HG03442 (cell line): ENCODE results near the gene FUT1.
"Not testable (repeated sequence)": the region's sequence is repeated elsewhere in the genome, so short reads cannot be mapped to it uniquely, and the experiment has no call there.

Source experiments
- ATAC-seq: cut with Tn5 transposase; IDR thresholded peaks from one replicate; pipeline ENCODE4 v1.9.1; 2021; ENCODE audit warnings: mild to moderate bottlenecking, moderate library complexity; ENCODE audit not compliant: unreplicated experiment

Gene FUT1

DNA sequence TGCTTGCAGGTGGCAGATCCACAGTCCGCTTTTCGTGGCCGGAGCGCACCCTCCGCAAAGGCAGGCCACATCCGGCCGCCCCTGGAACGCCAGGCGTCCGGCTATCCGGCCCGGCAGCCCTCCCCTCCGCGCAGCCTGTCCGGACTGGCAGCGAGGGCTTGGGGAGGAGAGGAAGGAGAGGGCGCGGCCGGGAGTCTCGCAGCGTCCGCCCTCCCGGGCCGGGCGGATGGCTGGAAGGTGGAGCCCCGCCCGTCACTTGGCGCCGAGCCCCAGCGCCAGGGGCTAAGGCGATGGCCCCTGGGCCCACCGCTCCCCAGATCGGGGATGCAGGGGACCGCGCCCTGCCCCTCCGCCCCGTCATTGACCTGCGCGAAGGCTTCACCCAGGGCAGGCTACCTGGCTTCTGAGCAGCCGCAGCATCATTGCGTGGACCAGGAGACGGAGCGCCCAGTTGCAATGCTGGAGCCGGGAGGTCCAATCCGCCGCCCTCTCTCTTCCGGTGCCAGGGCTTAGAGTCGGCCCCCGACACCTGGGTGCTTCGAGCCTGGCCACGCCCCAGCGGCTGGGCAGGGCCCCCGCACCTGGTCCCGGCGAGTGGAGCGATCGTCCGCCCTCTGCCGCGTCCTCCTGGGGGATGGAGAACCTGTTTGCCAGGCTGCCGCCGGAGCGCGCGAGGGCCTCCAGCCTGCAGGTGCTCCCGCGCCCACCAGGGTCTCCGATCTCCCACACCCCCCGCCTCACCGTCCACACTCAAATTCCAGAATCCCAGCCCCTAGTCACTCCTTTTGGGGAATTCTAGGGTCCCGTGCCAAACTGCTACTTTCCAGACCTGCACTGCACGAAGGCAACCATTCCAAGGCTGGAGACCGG lies at the start of gene FUT1:
TSS of gene FUT1 (minus strand) at position 146 of the 870 bp plus-strand sequence. CDS start 1,360 bp downstream, outside the sequence.
- ATAC-seq: no peak

DNA sequence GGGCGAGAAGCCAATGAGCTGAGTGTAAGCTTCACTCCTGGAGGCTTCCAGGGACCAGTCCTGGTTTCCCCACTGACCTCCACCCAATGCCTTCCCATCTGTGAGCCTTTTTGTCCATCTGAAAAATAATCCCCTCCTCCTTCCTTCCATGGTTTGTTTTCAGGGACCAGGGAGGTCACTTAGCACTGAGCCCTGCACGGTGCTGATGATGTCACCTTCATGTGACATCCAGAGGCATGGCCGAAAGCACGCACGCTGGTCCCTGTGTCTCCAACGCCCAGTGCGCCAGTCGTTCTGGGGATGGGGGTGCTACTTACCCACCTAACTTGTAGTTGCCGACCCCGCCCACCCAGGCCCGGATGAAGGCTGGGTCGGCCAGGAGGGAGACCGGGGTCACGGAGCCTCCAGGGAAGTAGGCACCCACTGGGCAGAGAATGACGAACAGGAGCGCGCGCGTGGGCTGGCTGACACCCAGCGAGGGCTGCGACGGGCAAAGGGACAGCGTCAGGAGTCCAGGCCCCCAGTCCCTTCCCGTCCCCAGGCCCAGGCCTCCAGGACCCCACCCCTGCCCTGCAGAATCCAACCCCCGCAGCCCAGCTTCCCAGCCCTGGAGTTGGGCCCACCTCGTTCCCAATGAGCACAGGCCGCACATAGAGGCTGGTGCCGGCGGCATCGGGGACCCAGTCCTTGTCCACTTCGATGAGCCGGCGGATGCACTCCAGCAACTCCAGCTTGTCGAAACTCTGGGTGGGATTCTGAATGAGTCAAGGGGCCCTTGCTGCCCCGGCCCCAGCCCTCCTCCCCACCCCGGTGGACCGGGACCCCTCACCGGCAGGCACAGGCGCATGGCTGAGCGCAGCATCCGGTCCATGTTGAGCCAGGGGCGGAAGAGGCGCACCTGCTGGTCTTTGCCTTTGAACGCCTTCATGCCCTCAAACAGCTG lies 47.2 kb upstream of the FUT1 start:
- no peak for ATAC-seq

DNA sequence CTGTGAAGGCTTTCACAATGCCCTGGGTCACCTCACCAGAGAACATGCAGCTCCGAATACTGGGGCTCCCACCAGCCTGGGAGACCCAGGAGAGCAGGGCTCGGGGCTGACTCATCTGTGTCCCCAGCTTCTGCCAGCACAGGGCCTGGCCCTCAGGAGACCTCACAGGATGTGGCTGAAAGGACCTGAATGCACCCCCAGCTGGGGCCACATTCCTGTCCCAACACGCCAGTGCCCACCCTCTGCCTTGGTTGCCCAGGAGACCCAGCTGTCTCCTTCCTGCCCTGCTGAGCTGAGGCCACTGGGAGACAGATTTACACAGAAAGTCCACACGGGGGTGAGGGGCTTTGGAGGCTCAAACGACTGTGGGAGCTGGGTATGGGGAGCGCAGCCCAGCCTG lies 46.5 kb upstream of the FUT1 start:
- ATAC-seq: no peak

DNA sequence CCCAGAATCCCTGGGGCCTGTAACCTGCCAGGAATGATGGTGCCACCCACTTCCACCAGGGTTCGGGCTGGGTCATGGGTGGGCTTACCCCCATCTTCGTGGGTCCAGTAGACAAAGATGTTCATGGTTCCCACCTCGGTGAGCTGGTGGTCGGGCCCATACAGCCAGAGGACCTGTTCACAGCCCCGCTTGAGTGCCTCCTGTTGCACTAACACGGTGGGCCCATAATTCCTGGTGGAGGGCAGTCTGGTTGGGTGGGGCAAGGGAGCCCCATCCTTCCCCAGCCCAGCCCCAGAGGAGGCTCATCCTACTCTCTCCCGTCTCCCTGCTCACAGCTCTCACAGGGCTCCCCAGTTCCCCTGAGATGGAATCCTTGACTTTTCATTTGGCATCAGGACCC lies 44.7 kb upstream of the FUT1 start:
- ATAC-seq: no peak

DNA sequence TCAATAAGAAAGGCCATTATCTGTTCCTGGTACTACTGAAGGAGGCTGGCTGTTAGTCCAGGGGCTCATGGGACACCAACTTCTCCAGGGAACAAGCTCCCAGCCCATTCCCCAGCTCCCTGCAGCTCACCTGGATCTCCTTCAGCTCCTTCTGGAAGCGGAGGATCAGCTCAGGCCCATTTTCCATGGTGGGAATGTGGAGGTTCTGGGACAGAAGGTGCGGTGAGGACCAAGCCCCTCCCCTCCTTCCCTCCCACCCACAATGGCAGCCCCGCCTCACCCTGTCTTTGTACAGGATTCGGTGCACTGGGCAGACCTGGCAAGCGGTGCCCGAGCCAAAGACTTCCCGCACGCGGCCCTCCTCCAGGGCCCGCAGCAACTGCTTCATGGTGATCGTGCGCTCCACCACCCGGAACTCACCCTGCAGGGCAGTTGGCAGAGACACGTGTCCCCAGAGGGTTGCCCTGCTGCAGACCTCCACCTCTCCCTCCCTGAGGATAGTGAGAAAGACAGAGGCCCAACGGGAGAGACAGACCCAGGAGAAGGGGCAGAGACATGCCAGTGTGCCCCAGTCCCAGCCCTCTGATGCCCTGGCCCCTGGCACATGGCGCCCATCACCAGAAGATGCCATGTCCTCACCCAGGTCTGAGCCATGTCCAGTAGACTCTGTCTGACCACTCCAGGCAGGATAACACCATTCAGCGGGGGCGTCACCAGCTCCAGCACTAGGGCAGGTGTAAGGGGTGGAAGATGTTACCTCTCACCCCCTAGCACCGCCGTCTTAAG lies 44.0 kb upstream of the FUT1 start:
- no peak for ATAC-seq

DNA sequence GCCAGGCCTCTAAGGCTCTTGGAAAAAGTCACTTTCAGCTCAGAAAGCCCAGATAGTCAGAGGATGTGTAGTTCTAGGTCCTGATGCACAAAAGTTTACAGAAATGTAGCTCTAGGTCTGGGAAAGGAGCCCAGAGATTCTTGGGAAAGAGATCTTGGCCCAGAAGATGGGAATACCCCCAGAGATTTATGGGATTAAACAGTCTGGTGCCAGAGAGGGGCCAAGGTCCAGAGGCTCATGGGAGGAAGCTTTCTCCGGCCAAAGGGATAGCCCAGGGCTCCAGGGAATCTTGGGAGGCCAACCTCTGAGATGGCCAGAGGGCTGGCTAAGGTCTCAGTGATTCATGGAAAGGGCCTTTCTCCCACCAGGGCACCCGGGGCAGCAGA lies 43.2 kb upstream of the FUT1 start:
- no peak for ATAC-seq

DNA sequence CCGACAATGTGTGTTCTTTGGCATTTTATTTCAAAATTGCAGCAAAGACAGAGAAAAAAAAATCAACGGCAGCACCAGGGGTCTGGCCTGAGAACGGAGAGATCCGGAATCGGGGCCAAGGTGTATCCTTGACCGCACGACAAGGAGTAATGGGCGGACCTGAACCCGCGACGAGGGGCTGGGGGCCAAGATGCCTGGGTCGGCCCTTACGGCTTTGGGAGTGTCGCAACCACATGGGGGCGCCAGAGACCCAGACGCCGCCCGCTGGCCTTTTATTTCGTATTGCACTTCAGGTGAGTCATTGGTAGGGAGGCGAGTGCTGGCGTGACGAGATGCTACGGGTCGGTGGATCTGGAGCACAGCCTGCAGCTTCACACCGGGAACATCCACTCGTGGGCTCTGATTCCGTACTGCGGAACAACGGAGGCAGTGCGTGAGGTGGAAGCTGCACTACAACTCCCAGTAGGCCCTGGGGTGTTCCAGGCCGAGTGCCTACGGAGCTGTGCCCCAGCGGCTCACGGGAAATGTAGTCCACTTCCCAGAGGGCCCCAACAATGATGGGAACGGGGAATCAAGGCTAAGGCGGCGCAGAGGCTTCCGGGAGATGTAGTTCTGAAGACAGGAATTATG lies 42.7 kb upstream of the FUT1 start:
- ATAC-seq: peak; percentile 70

DNA sequence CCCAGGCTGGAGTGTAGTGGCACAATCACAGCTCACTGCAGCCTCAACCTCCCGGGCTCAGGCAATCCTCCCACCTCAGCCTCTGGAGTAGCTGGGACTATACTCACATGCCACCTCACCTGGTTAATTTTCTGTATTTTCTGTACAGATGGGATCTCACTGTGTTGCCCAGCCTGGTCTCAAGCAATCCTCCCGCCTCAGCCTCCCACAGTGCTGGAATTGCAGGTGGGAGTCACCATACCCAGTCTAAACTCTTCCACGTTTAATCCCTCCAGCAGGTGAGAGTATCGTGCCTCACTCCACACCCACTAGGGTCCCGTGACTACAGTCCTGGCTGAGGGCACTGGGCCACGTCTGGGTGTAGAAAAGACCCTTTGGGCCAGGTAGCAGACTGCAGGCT lies 41.9 kb upstream of the FUT1 start:
- no peak for ATAC-seq

DNA sequence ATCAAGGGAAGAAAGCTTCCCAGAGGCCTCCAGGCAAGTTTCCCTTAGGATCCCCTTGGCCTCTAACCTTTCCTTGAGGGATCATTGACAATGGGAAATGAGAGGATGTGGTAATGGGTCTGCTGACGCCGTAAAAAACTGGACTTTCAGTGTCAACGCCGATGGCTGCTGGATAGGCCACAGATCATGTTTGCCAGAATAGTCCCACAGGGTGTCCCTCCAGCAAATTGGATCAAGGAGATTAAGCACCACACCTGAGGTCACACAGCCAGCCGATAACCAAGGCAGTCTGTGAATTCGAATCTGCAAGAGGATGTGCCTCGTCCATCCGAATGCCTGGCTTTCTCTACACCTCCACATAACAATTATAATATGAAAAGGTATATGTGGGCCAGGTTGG lies 40.8 kb upstream of the FUT1 start:
- no peak for ATAC-seq

DNA sequence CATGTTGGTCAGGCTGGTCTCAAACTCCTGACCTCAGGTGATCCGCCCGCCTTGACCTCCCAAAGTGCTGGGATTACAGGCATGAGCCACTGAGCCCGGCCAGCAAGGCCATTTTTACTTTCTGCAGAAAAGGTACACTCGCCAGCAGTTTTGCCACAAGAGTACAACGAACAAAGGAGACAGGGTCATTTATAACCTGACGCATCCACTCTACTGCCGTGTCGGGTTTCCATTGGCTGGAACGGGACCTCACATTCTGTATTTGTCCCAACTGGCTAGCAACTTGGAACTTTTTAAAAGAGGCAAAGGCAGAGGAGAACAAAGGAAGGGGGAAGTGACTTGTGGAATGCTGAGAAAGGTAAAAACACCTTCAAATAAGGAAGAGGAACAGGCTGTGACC lies 34.9 kb upstream of the FUT1 start:
- ATAC-seq: not testable (repeated sequence)

DNA sequence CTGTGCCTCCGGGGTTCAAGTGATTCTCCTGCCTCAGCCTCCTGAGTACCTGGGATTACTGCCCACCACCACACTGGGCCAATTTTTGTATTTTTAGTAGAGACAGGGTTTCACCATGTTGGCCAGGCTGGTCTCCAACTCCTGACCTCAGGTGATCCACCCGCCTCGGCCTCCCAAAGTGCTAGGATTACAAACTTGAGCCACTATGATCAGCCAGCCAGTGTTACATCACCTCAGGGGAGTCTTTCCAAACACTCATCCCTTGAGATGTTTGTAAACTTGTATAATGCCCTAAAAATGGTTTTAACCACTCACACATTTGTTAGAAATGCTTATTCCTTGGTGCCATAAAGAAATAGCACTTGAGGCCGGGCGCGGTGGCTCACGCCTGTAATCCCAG lies 34.0 kb upstream of the FUT1 start:
- not testable (repeated sequence) for ATAC-seq

DNA sequence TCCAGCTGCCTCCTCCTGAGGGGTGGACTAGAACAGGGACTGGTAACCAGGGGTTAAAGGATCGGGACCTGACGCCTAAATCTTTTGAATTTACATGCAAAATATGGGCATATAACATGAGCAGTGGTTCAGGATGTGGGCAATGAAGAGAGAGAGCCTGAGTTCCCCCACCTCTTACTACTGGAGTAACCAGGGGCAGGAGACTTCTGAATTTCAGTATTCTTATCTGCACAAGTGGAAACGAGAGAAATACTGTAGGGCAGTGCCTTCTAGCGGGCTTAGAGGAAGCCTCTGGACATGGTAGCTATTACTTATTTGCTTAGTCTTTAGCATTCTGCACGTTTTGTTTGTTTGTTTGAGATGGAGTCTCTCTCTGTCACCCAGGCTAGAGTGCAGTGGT lies 32.1 kb upstream of the FUT1 start:
- no peak for ATAC-seq

DNA sequence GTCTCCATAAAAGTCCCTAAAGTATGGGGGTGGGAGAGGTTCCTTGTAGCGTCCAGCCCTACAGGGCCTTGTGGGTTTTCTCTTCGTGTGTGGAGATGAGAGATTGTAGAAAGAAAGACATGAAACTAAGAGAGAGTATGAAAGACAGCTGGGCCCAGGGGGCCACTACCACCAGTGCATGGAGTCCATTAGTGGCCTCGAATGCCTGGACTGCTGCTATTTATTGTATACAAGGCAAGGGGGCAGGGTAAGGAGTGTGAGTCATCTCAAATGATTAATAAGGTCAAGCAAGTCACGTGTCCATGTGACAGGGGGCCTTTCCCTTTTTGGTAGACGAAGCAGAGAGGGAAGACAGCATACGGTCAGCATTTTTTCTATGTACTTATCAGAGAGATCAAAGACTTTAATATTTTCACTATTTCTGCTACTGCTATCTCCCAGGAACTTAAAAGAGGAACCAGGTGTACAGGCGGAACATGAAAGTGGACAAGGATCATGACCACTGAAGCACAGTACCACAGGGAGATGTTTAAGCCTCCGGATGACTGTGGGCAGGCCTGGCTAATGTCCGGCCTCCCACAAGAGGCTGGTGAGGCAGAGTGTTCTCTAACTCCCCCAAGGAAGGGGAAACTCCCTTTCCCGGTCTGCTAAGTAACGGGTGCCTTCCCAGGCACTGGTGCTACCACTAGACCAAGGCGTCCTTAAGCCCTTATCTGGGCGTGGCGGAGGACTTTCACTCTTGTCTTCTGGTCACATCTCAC lies 28.4 kb upstream of the FUT1 start:
- no peak for ATAC-seq

DNA sequence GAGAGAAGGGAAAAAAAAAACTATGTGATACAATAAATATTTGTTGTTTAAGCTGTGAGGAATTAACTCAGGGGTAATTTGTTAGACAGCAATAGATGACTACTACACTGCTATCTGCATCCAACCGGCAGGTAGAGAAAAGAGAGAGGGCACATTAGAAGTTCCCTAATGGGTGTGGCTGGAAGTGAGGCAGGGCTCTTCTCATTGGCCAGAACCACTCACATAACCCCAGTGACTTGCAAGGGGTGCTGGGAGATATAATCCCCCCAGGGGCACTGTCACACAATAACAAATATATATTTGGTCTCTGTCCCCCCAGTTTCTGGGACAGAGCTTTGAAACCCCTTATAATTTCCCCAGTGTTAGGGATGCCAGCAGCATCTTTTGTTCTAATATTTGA lies 27.2 kb upstream of the FUT1 start:
- no peak for ATAC-seq

DNA sequence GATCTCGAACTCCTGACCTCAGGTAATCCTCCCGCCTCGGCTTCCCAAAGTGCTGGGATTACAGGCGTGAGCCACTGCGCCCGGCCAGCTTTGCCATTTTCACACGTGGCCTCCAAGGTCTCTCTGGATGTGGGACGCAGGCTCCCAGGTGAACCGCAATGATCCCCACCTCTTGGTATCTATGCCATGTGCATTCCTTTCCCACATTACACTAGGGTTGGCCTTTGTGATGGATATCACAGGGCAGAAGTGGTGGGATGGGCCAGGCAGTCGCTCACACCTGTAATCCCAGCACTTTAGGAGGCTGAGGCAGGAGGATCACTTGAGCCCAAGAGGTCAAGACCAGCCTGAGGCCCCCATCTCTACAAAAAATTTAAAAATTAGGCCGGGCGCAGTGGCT lies 25.3 kb upstream of the FUT1 start:
- ATAC-seq: no peak

DNA sequence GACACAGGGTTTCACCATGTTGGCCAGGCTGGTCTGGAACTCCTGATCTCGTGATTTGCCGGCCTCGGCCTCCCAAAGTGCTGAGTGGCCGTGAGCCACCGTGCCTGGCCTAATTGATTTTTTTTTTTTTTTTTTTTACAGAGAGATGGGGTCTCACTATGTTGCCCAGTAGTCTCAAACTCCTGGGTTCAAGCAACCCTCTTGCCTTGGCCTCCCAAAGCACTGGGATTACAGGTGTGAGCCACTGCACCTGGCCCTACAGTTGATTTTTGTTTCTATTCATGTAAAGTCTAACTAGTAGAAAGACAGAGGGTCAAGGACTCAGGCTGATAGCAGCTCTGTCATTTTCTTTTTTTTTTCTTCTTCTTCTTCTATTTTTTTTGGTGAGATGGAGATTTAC lies 24.7 kb upstream of the FUT1 start:
- no peak for ATAC-seq

DNA sequence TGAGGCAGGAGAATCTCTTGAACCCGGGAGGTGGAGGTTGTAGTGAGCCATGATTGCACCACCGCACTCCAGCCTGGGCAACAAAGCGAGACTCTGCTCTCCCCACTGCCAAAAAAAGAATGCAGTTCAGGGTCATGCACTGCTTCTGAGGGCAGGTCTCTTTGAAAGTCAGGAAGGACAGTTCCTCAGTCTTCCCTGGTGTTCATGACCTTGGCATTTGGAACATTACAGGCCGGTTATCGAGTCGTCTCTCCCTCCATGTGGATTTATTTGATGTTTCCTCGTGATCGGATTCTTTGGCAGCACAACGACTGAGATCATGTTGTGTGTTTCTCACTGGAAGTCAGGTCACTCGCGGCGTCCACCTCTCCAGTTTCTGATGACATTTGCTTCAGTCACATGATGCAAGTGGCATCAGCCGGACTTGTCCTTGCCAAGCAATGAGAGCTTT lies 20.1 kb upstream of the FUT1 start:
- ATAC-seq: no peak

DNA sequence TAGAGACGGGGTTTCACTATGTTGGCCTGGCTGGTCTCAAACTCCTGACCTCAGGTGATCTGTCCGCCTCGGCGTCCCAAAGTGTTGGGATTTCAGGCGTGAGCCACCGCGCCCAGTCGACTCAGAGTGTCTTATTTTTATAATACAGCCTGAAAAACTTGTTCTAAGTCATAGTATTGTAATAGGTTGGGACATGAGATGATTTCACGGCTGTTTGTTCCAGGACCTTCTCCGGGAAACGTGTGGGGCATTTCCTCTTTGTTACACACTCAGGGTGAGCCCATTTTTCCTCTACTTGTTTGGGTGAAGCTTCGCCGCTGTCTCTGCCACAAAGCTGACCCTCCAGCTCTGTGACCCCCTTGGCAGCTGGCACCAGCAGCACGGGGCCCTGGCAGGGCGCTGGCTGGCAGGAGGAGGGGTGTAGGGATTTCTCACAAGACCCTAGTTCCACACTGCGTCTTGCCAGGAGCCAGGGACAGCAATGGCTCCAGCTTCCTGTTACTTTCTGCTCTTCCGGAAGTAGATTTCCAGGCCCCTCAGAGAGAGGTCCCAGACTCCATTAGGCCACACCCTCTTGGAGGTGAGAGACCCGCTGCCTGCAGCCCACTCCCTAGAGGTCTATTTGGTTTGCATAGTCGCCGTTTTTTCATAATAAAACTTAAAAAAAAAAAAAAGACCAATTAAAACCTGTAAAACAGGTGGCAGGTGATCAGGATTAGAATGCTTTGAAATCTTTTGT lies 18.5 kb upstream of the FUT1 start:
- no peak for ATAC-seq

DNA sequence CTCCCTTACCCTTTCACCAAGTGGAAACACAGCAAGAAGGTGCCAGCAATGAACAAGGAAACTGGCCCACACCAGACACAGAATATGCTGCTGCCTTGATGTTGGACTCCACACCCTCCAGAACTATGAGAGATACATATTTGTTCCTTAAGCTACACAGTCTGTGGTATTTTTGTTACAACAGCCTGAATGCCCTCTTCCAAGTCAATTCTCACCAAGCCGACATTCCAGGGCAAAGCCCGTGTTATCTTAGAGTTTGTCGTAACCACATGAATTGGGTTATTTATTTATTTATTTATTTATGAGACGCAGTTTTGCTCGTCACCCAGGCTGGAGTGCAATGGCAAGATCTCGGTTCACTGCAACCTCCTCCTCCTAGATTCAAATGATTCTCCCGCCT lies 17.8 kb upstream of the FUT1 start:
- no peak for ATAC-seq
